Endodermal cell (in vitro differentiated cells): ENCODE data around the gene COL6A3. TPM values are rescaled to one million over a fixed set of nuclear protein-coding genes. Genes with fewer than 3 reads are reported as not detected.

Experiments
- DNase-seq: peaks from one replicate; pipeline ENCODE4 v3.0.0-alpha.2; 2017
- H3K27ac ChIP-seq: 2 replicates; pipeline ENCODE4 v1.5.1; 2013; ENCODE audit warnings: mild to moderate bottlenecking, low read depth, low read length, moderate library complexity
- H3K27me3 ChIP-seq: 2 replicates; pipeline ENCODE4 v1.6.1; 2013; ENCODE audit warnings: mild to moderate bottlenecking, low read length, moderate library complexity; ENCODE audit not compliant: insufficient read depth, control insufficient read depth, poor library complexity, severe bottlenecking
- H3K36me3 ChIP-seq: 2 replicates; pipeline ENCODE4 v1.7.0; 2013; ENCODE audit warnings: mild to moderate bottlenecking, low read length, moderate library complexity; ENCODE audit not compliant: control insufficient read depth, insufficient read depth
- H3K4me1 ChIP-seq: one replicate; pipeline ENCODE4 v1.7.0; 2013; ENCODE audit warnings: low read length; ENCODE audit not compliant: control insufficient read depth, insufficient read depth
- H3K4me3 ChIP-seq: 2 replicates; pipeline ENCODE4 v1.5.1; 2013; ENCODE audit warnings: mild to moderate bottlenecking, low read length, moderate library complexity
- H3K9ac ChIP-seq: 2 replicates; pipeline ENCODE4 v1.6.1; 2013; ENCODE audit warnings: mild to moderate bottlenecking, low read length, moderate library complexity; ENCODE audit not compliant: poor library complexity, severe bottlenecking; ENCODE audit errors: extremely low read depth
- H3K9me3 ChIP-seq: 2 replicates; pipeline ENCODE4 v1.6.1; 2013; ENCODE audit warnings: mild to moderate bottlenecking, low read length, moderate library complexity; ENCODE audit not compliant: control insufficient read depth
- H3K27ac Mint-ChIP-seq: 2 replicates; pipeline ENCODE4 v1.8.0; 2020; ENCODE audit warnings: mixed read lengths
- H3K27me3 Mint-ChIP-seq: 2 replicates; pipeline ENCODE4 v1.8.0; 2021; ENCODE audit warnings: mild to moderate bottlenecking, mixed read lengths; ENCODE audit not compliant: insufficient read depth
- H3K36me3 Mint-ChIP-seq: 2 replicates; pipeline ENCODE4 v1.8.0; 2020; ENCODE audit warnings: low read depth, mixed read lengths
- H3K4me1 Mint-ChIP-seq: 2 replicates; pipeline ENCODE4 v1.8.0; 2020; ENCODE audit warnings: mixed read lengths
- H3K4me3 Mint-ChIP-seq: 2 replicates; pipeline ENCODE4 v1.8.0; 2020; ENCODE audit warnings: mild to moderate bottlenecking, moderate library complexity, mixed read lengths
- H3K9me3 Mint-ChIP-seq: 2 replicates; pipeline ENCODE4 v1.8.0; 2020; ENCODE audit warnings: mild to moderate bottlenecking, mixed read lengths
- CTCF ChIP-seq: fragments of 200-600 bp; sonication (generic); conservative IDR thresholded peaks from 2 replicates; pipeline ENCODE4 v1.5.0; 2021; ENCODE audit warnings: antibody characterized with exemption, mild to moderate bottlenecking
- WGBS, 2 experiments: methylation state at CpG; one replicate each; pipeline versions ENCODE4 v1.1.5 to v1.1.7; 2013; ENCODE audit warnings: missing lambda C conversion rate in 2 of 2, mixed read lengths in 1 of 2; ENCODE audit not compliant: insufficient coverage in 1 of 2, insufficient read length in 1 of 2; 5-methylcytosine and 5-hydroxymethylcytosine counted together
- total RNA-seq, 2 donors: library from RNA; stranded (reverse); fragmentation: NEBNext Ultra II Directional in 1 of 2; extraction: Animal tissue kit (Norgen Biotek cat#: 25700) in 1 of 2; gene quantifications; 2 replicates in 1 of 2; 3 replicates in 1 of 2; pipeline ENCODE4 v1.2.1, GENCODE V29; 2021

The COL6A3 gene
- total RNA-seq, 2 donors from 2014 or later: 0.40 to 1.2 TPM

GRCh38 chr2:237344942-237345341 is 69.0 kb downstream of the COL6A3 start:
- Mint-ChIP-seq H3K27me3 (peaks cover 3% of the 10 kb centered on the region), H3K4me3 (no peak overlapping the region), H3K9me3 (no peaks in the 10 kb centered on the region), H3K4me1 (no peaks in the 10 kb centered on the region), H3K27ac (no peak overlapping the region), H3K36me3 (no peaks in the 10 kb centered on the region)
- DNase-seq: no peak
- Histone ChIP-seq H3K9me3 (no peaks in the 10 kb centered on the region), H3K27me3 (no peaks in the 10 kb centered on the region), H3K4me1 (no peaks in the 10 kb centered on the region), H3K27ac (no peak overlapping the region), H3K36me3 (no peaks in the 10 kb centered on the region), H3K4me3 (no peak overlapping the region), H3K9ac (no peak overlapping the region)
- TF ChIP-seq CTCF: no peak
- WGBS, 2 experiments: 83 to 92% methylated on average over 6 of the region's 6 CpGs

GRCh38 chr2:237343993-237344392 is 70.0 kb downstream of the COL6A3 start:
- peaks cover 1% of the 10 kb centered on the region for H3K27me3 Mint-ChIP-seq
- H3K9me3 Mint-ChIP-seq: no peaks in the 10 kb centered on the region
- H3K4me1 ChIP-seq: no peaks in the 10 kb centered on the region
- DNase-seq: no peak
- H3K27ac Mint-ChIP-seq: no peak overlapping the region
- no peak overlapping the region for H3K4me3 ChIP-seq
- no peak for TF ChIP-seq CTCF
- H3K36me3 ChIP-seq: no peaks in the 10 kb centered on the region
- H3K9ac ChIP-seq: no peak overlapping the region
- no peak overlapping the region for H3K27ac ChIP-seq
- no peaks in the 10 kb centered on the region for H3K27me3 ChIP-seq
- 87 to 88% methylated on average over 6 to 9 of the region's 9 CpGs for WGBS, 2 experiments
- H3K9me3 ChIP-seq: no peaks in the 10 kb centered on the region
- no peaks in the 10 kb centered on the region for H3K4me1 Mint-ChIP-seq
- no peak overlapping the region for H3K4me3 Mint-ChIP-seq
- no peaks in the 10 kb centered on the region for H3K36me3 Mint-ChIP-seq

- Mint-ChIP-seq H3K4me1 (no peaks in the 10 kb centered on the region), H3K9me3 (no peaks in the 10 kb centered on the region), H3K4me3 (no peak overlapping the region), H3K27me3 (peaks cover 1% of the 10 kb centered on the region), H3K27ac (no peak overlapping the region), H3K36me3 (no peaks in the 10 kb centered on the region)
- no peak for TF ChIP-seq CTCF
- no peak for DNase-seq
- no peak overlapping the region for H3K4me3 ChIP-seq
- H3K9ac ChIP-seq: no peak overlapping the region
- 82 to 87% methylated on average over 2 to 4 of the region's 4 CpGs for WGBS, 2 experiments
- no peak overlapping the region for H3K27ac ChIP-seq
- no peaks in the 10 kb centered on the region for H3K9me3 ChIP-seq
- H3K4me1 ChIP-seq: no peaks in the 10 kb centered on the region
- H3K27me3 ChIP-seq: no peaks in the 10 kb centered on the region
- no peaks in the 10 kb centered on the region for H3K36me3 ChIP-seq
These were observed 72.1 kb downstream of the COL6A3 start for GRCh38 chr2:237341872-237342271.
